ENCODE measurements around the gene RPS29. TPM values are rescaled to one million over a fixed set of nuclear protein-coding genes. Genes with fewer than 3 reads are reported as not detected.
A peak's percentile ranks its signal among the peaks of the same experiment; 100 is the strongest.

Gene RPS29
- total RNA-seq, 1 donor from 2014 or later, result 1,913 TPM

- no peak for DNase-seq (ENCODE audit: low read depth in 2 of 2)
Measured at GRCh38 chr14:49551569-49551968, 34.6 kb downstream of the RPS29 start.

- peak; percentile 11 to 14 for DNase-seq (ENCODE audit: low read depth in 2 of 2)
Measured at GRCh38 chr14:49550286-49551184, 35.6 kb downstream of the RPS29 start.

- no peak for DNase-seq (ENCODE audit: low read depth in 2 of 2)
Measured at GRCh38 chr14:49549881-49550280, 36.3 kb downstream of the RPS29 start.

GRCh38 chr14:49549446-49549845, 36.7 kb downstream of the RPS29 start:
- no peak for DNase-seq (ENCODE audit: low read depth in 2 of 2)

- no peak for DNase-seq (ENCODE audit: low read depth in 2 of 2)
Measured at GRCh38 chr14:49546766-49547165, 39.4 kb downstream of the RPS29 start.

GRCh38 chr14:49545716-49546115, 40.5 kb downstream of the RPS29 start:
- no peak for DNase-seq (ENCODE audit: low read depth in 2 of 2)

GRCh38 chr14:49545071-49545470, 41.1 kb downstream of the RPS29 start:
- no peak for DNase-seq (ENCODE audit: low read depth in 2 of 2)

GRCh38 chr14:49541049-49541448, 45.1 kb downstream of the RPS29 start:
- no peak for DNase-seq (ENCODE audit: low read depth in 2 of 2)

- DNase-seq (ENCODE audit: low read depth in 2 of 2), result no peak
Measured at GRCh38 chr14:49538852-49539251, 47.3 kb downstream of the RPS29 start.

Other genes with a start within 250 kb of the RPS29 start
- 11.9 and 16.1 TPM in 2 replicates for gene LRR1, start 12.6 kb upstream of the RPS29 start, total RNA-seq
- 240 and 248 TPM in 2 replicates for gene RPL36AL, start 34.2 kb upstream of the RPS29 start, total RNA-seq
- 53.0 and 69.0 TPM in 2 replicates for gene MGAT2, start 34.4 kb upstream of the RPS29 start, total RNA-seq
- gene DNAAF2, start 48.9 kb upstream of the RPS29 start, total RNA-seq, result 7.2 and 8.7 TPM in 2 replicates
- 3.8 and 6.3 TPM in 2 replicates for gene POLE2, start 101.8 kb upstream of the RPS29 start, total RNA-seq
- 0.87 and 3.8 TPM in 2 replicates for gene KLHDC1, start 106.7 kb upstream of the RPS29 start, total RNA-seq
- gene KLHDC2, start 181.8 kb upstream of the RPS29 start, total RNA-seq, result 63.0 and 85.7 TPM in 2 replicates

Data from lung microvascular endothelial cell (primary cell).